H1 (cell line): ENCODE measurements around the gene GSG1L. TPM values are rescaled to one million over a fixed set of nuclear protein-coding genes. Genes with fewer than 3 reads are reported as not detected.

Experiments used
- CTCF ChIA-PET: fragments of 300-600 bp; sonication (Branson Sonifier 250); formaldehyde crosslinking; loops from one replicate; lab custom pipeline; 2021; ENCODE audit not compliant: partially characterized antibody; lab: Charles Lee
- POLR2A ChIA-PET: fragments of 300-600 bp; sonication (Branson Sonifier 250); formaldehyde crosslinking; loops from one replicate; lab custom pipeline; 2021; ENCODE audit warnings: inconsistent platforms; ENCODE audit not compliant: partially characterized antibody; lab: Charles Lee
- DNase-seq, 2 experiments: peaks; one replicate each; pipeline versions ENCODE4 v3.0.0 to v3.0.0-alpha.2; 2010 to 2022; ENCODE audit warnings: low spot score in 2 of 2, low read depth in 1 of 2, mixed read lengths in 1 of 2
- FAIRE-seq: peaks from 2 replicates; lab custom pipeline; 2011; peaks lifted over from hg19 to GRCh38; lab: Jason Lieb, UNC
- H2AFZ ChIP-seq: 2 replicates; pipeline ENCODE4 v1.8.1; 2012; ENCODE audit warnings: low read length, inconsistent platforms
- H2AK5ac ChIP-seq: 2 replicates; pipeline ENCODE4 v1.6.1; 2013; ENCODE audit warnings: low read depth, low read length
- H2BK120ac ChIP-seq: replicated peaks from 2 replicates; pipeline ENCODE3; 2013; ENCODE audit warnings: low read depth, low read length, inconsistent platforms
- H2BK12ac ChIP-seq: 2 replicates; pipeline ENCODE4 v1.6.1; 2013; ENCODE audit warnings: low read depth, low read length
- H2BK15ac ChIP-seq: 2 replicates; pipeline ENCODE4 v1.6.1; 2013; ENCODE audit warnings: low read length
- H2BK20ac ChIP-seq: 2 replicates; pipeline ENCODE4 v1.6.1; 2013; ENCODE audit warnings: low read length
- H2BK5ac ChIP-seq: 2 replicates; pipeline ENCODE4 v1.6.1; 2013; ENCODE audit warnings: low read depth, low read length
- H3K14ac ChIP-seq: 2 replicates; pipeline ENCODE4 v1.6.1; 2013; ENCODE audit warnings: inconsistent platforms; ENCODE audit not compliant: insufficient read length
- H3K18ac ChIP-seq: 2 replicates; pipeline ENCODE4 v1.6.1; 2013; ENCODE audit warnings: low read length; ENCODE audit errors: extremely low read depth
- H3K23ac ChIP-seq: 2 replicates; pipeline ENCODE4 v1.6.1; 2013; ENCODE audit warnings: inconsistent platforms; ENCODE audit not compliant: insufficient read length
- H3K23me2 ChIP-seq: 2 replicates; pipeline ENCODE4 v1.6.1; 2013; ENCODE audit warnings: low read depth, low read length
- H3K27ac ChIP-seq: 2 replicates; pipeline ENCODE4 v1.6.1; 2011; ENCODE audit warnings: low read depth, low read length, inconsistent platforms
- H3K27me3 ChIP-seq, 4 experiments: replicated peaks in 1 of 4; 1 replicate in 1 of 4; 2 replicates in 3 of 4; pipeline versions ENCODE4 v1.6.1 to v1.8.1; 2011 to 2013; ENCODE audit warnings: low read length in 3 of 4, mild to moderate bottlenecking in 3 of 4, inconsistent platforms in 2 of 4, mixed read lengths in 2 of 4, moderate library complexity in 1 of 4; ENCODE audit not compliant: control insufficient read depth in 3 of 4, insufficient read depth in 3 of 4; ENCODE audit errors: extremely low read depth in 1 of 4
- H3K36me3 ChIP-seq, 4 experiments: 2 replicates each; pipeline versions ENCODE4 v1.6.1 to v1.8.1; 2011 to 2013; ENCODE audit warnings: mild to moderate bottlenecking in 4 of 4, low read length in 3 of 4, moderate library complexity in 2 of 4, control low read depth in 1 of 4, inconsistent platforms in 1 of 4; ENCODE audit not compliant: insufficient read depth in 4 of 4, control insufficient read depth in 2 of 4
- H3K4ac ChIP-seq: replicated peaks from 2 replicates; pipeline ENCODE3; 2013; ENCODE audit warnings: low read length, low read depth, mixed read lengths, inconsistent platforms; ENCODE audit not compliant: insufficient read length
- H3K4me1 ChIP-seq, 4 experiments: replicated peaks in 1 of 4; 1 replicate in 1 of 4; 2 replicates in 3 of 4; pipeline versions ENCODE4 v1.6.1 to v1.8.1; 2011 to 2013; ENCODE audit warnings: low read length in 3 of 4, inconsistent platforms in 2 of 4, mixed read lengths in 1 of 4; ENCODE audit not compliant: insufficient read depth in 4 of 4, control insufficient read depth in 3 of 4
- H3K4me2 ChIP-seq, 2 experiments: 2 replicates each; pipeline versions ENCODE4 v1.6.1 to v1.8.1; 2011 to 2013; ENCODE audit warnings: low read depth in 2 of 2, low read length in 2 of 2, control low read depth in 1 of 2, inconsistent platforms in 1 of 2, mild to moderate bottlenecking in 1 of 2; ENCODE audit not compliant: insufficient read depth in 1 of 2
- H3K4me3 ChIP-seq, 4 experiments: fragments of 200-600, 300-600 bp in 1 of 4; sonication (generic), shearing (Covaris generic), sonication (Bioruptor Twin) in 1 of 4; 2 replicates each; pipeline versions ENCODE4 v1.5.1 to v1.8.1; 2011 to 2016; ENCODE audit warnings: low read length in 4 of 4, low read depth in 3 of 4, control low read depth in 2 of 4, inconsistent platforms in 2 of 4, mild to moderate bottlenecking in 2 of 4, mixed read lengths in 1 of 4, moderate library complexity in 1 of 4; ENCODE audit not compliant: insufficient read depth in 2 of 4; ENCODE audit errors: extremely low read depth in 1 of 4
- H3K56ac ChIP-seq: replicated peaks from 2 replicates; pipeline ENCODE3; 2013; ENCODE audit warnings: low read depth, mild to moderate bottlenecking, mixed read lengths, low read length, inconsistent platforms; ENCODE audit not compliant: insufficient read length
- H3K79me1 ChIP-seq: 2 replicates; pipeline ENCODE4 v1.6.1; 2013; ENCODE audit warnings: low read depth, low read length, control low read depth
- H3K79me2 ChIP-seq, 2 experiments: 2 replicates each; pipeline versions ENCODE4 v1.6.1 to v1.8.1; 2012 to 2013; ENCODE audit warnings: low read length in 2 of 2, mild to moderate bottlenecking in 2 of 2, inconsistent platforms in 1 of 2; ENCODE audit not compliant: insufficient read depth in 2 of 2, control insufficient read depth in 1 of 2
- H3K9ac ChIP-seq, 4 experiments: replicated peaks in 1 of 4; 1 replicate in 1 of 4; 2 replicates in 3 of 4; pipeline versions ENCODE4 v1.6.1 to v1.8.1; 2011 to 2013; ENCODE audit warnings: low read depth in 3 of 4, low read length in 3 of 4, control low read depth in 2 of 4, mild to moderate bottlenecking in 2 of 4, moderate library complexity in 2 of 4, inconsistent platforms in 1 of 4; ENCODE audit errors: extremely low read depth in 1 of 4
- H3K9me3 ChIP-seq, 2 experiments: 2 replicates each; pipeline versions ENCODE4 v1.6.1 to v1.8.1; 2012 to 2013; ENCODE audit warnings: mild to moderate bottlenecking in 2 of 2, moderate library complexity in 2 of 2, control low read depth in 1 of 2, inconsistent platforms in 1 of 2, low read depth in 1 of 2, low read length in 1 of 2, mixed read lengths in 1 of 2; ENCODE audit not compliant: insufficient read depth in 2 of 2
- H4K20me1 ChIP-seq, 2 experiments: replicated peaks in 1 of 2; 2 replicates each; pipeline versions ENCODE3 to v1.8.1; 2011 to 2013; ENCODE audit warnings: inconsistent platforms in 2 of 2, low read length in 2 of 2, mild to moderate bottlenecking in 1 of 2; ENCODE audit not compliant: insufficient read depth in 2 of 2, control insufficient read depth in 1 of 2
- H4K5ac ChIP-seq: 2 replicates; pipeline ENCODE4 v1.6.1; 2013; ENCODE audit warnings: low read length, low read depth, mixed read lengths, inconsistent platforms; ENCODE audit not compliant: insufficient read length
- H4K8ac ChIP-seq: 2 replicates; pipeline ENCODE4 v1.8.0; 2013; ENCODE audit warnings: mild to moderate bottlenecking, moderate library complexity, low read length, inconsistent platforms; ENCODE audit not compliant: insufficient read depth; ENCODE audit errors: extremely low read depth
- H4K91ac ChIP-seq: replicated peaks from 2 replicates; pipeline ENCODE3; 2013; ENCODE audit warnings: low read length, mixed read lengths, inconsistent platforms; ENCODE audit not compliant: insufficient read length
- ATF3 ChIP-seq: IDR thresholded peaks from 2 replicates; pipeline ENCODE4 v1.6.1; 2011; ENCODE audit warnings: low read depth, mild to moderate bottlenecking, low read length; ENCODE audit not compliant: insufficient read depth
- BCL11A ChIP-seq, 2 experiments: IDR thresholded peaks; one replicate each; pipeline ENCODE4 v1.6.1; 2011; ENCODE audit warnings: low read depth in 2 of 2, low read length in 2 of 2, mild to moderate bottlenecking in 2 of 2
- EGR1 ChIP-seq: IDR thresholded peaks from 2 replicates; pipeline ENCODE4 v1.6.1; 2011; ENCODE audit warnings: low read depth, low read length, borderline replicate concordance
- EP300 ChIP-seq, 2 experiments: IDR thresholded peaks; 1 replicate in 1 of 2; 2 replicates in 1 of 2; pipeline ENCODE4 v1.6.1; 2011 to 2012; ENCODE audit warnings: low read depth in 2 of 2, low read length in 2 of 2, mild to moderate bottlenecking in 2 of 2, borderline replicate concordance in 1 of 2, inconsistent platforms in 1 of 2, moderate library complexity in 1 of 2
- GABPA ChIP-seq: IDR thresholded peaks from 2 replicates; pipeline ENCODE4 v1.6.1; 2011; ENCODE audit warnings: mild to moderate bottlenecking, low read length, moderate library complexity, borderline replicate concordance; ENCODE audit not compliant: insufficient read depth
- RBBP5 ChIP-seq: IDR thresholded peaks from 2 replicates; pipeline ENCODE4 v1.7.1; 2012; ENCODE audit warnings: low read depth, mild to moderate bottlenecking, inconsistent platforms, low read length, moderate library complexity, borderline replicate concordance
- SP4 ChIP-seq: IDR thresholded peaks from 2 replicates; pipeline ENCODE4 v1.6.1; 2012; ENCODE audit warnings: low read length, inconsistent platforms
- SUZ12 ChIP-seq: fragments of 200-600 bp; sonication (generic); IDR thresholded peaks from 2 replicates; pipeline ENCODE4 v1.6.1; 2012; ENCODE audit warnings: mild to moderate bottlenecking, inconsistent platforms, low read length, moderate library complexity, mixed read lengths
- TBP ChIP-seq: IDR thresholded peaks from 2 replicates; pipeline ENCODE4 v1.6.1; 2011; ENCODE audit warnings: low read depth, low read length, improper control_type of control experiment
- TEAD4 ChIP-seq: IDR thresholded peaks from 2 replicates; pipeline ENCODE4 v1.6.1; 2012; ENCODE audit warnings: low read depth, low read length, inconsistent platforms, mixed read lengths
- YY1 ChIP-seq: IDR thresholded peaks from 2 replicates; pipeline ENCODE4 v1.6.1; 2011; ENCODE audit warnings: low read depth, mild to moderate bottlenecking, low read length
- WGBS, 2 experiments: shearing (Covaris generic) in 1 of 2; methylation state at CpG; one replicate each; pipeline versions ENCODE4 v1.1.6 to v1.1.7; 2013 to 2015; ENCODE audit warnings: low lambda C conversion rate in 2 of 2, mixed read lengths in 2 of 2, inconsistent platforms in 1 of 2, low coverage in 1 of 2, missing lambda C conversion rate in 1 of 2; ENCODE audit not compliant: insufficient replicate concordance in 2 of 2, insufficient coverage in 1 of 2, insufficient read length in 1 of 2; ENCODE audit errors: extremely low coverage in 1 of 2, missing lambda C conversion rate in 1 of 2; 5-methylcytosine and 5-hydroxymethylcytosine counted together
- polyA plus RNA-seq, 7 experiments: library from polyadenylated mRNA; depleted of rRNA in 3 of 7; stranded (reverse) in 5 of 7; unstranded in 2 of 7; fragments of >200 nt in 5 of 7; fragments of 200-250 nt in 2 of 7; gene quantifications; 1 replicate in 5 of 7; 2 replicates in 1 of 7; 4 replicates in 1 of 7; pipeline versions ENCODE4 v1.2.1 to v1.2.3, GENCODE V29; 2011 to 2013; ENCODE audit warnings: missing spikeins in 2 of 7, mixed read lengths in 2 of 7
- total RNA-seq: library from RNA; stranded (reverse); fragmentation: NEBNext Ultra II Directional; extraction: Animal tissue kit (Norgen Biotek cat#: 25700); gene quantifications from 2 replicates; pipeline ENCODE4 v1.2.1, GENCODE V29; 2021

GSG1L gene
- total and polyA plus RNA-seq, 2 of the 8 experiments (the other 6 are each of a cell fraction or from before 2014, with no cell fraction given), result 0.71 to 1.1 TPM

- Histone ChIP-seq H3K27me3 (no peaks in the 10 kb centered on the region; a peak in 2 of 7 replicates), H2BK5ac (no peak overlapping the region), H4K20me1 (no peaks in the 10 kb centered on the region), H3K27ac (no peak overlapping the region), H3K18ac (no peak overlapping the region), H2AFZ (no peak overlapping the region), H3K9ac (no peak overlapping the region), H3K9me3 (no peaks in the 10 kb centered on the region), H4K5ac (no peak overlapping the region), H3K79me1 (no peaks in the 10 kb centered on the region), H3K4me3 (no peak overlapping the region), H2BK12ac (no peak overlapping the region), H3K56ac (no peak overlapping the region), H3K4ac (no peak overlapping the region), H3K36me3 (no peaks in the 10 kb centered on the region), H4K8ac (no peak overlapping the region), H3K4me1 (no peaks in the 10 kb centered on the region), H2BK15ac (no peak overlapping the region), H3K23me2 (no peaks in the 10 kb centered on the region), H2BK120ac (no peak overlapping the region), H3K79me2 (no peaks in the 10 kb centered on the region), H2BK20ac (no peak overlapping the region), H3K23ac (no peak overlapping the region), H4K91ac (no peak overlapping the region), H3K4me2 (no peak overlapping the region), H2AK5ac (no peak overlapping the region), H3K14ac (no peak overlapping the region)
- WGBS, 2 experiments, result 75% methylated on average over 4 of the region's 4 CpGs; no CpG with 5 or more reads in 1 of the 2 experiments
- ChIA-PET POLR2A (no interaction called here), CTCF (interaction anchor here (1.0 to 1.4 kb wide), 3 partner anchors 17 to 112 kb away, joined by 3 to 4 read pairs (median 3); no protein-coding TSS in a partner anchor)
- DNase-seq (no peak), FAIRE-seq (no peak)
- TF ChIP-seq GABPA, result no peak
- TF ChIP-seq SP4, result no peak
- no peak for TF ChIP-seq SUZ12
- TF ChIP-seq TEAD4, result no peak
- TF ChIP-seq RBBP5, result no peak
- no peak for TF ChIP-seq EP300 (IDR thresholded peaks at IDR 0.05; ENCODE audit: borderline replicate concordance in 1 of 2, low read depth in 2 of 2, low read length in 2 of 2)
- TF ChIP-seq BCL11A (IDR thresholded peaks at IDR 0.05; ENCODE audit: low read depth in 2 of 2, low read length in 2 of 2), result no peak
- no peak for TF ChIP-seq ATF3
- TF ChIP-seq EGR1, result no peak
- no peak for TF ChIP-seq TBP
- TF ChIP-seq YY1, result no peak
These were observed 84.6 kb downstream of the GSG1L start for GRCh38 chr16:27978876-27979275.
